ENCODE measurements around the gene LCE1C.

The LCE1C gene

DNA sequence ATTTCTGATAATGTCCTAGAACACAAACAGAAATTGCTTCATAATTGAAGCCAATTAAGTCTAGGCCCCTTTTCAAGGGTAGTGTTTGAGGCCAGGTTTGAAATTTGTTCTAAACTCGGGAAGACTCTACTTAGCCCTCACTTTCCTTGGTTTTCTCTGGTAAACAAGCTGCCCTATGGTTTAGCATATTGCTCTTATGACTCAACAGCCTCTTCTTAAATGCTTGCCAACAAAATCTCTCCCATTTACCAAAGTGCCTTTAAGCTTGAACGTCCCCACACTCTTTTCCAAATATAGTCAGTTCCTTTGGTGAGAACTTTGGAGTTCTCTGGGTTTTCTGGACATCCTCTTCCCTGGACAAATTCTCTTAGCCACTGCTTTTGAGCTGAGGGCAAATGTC is 30.4 kb upstream of the LCE1C start:
- no peaks in the 10 kb centered on the region for H3K9me3 ChIP-seq (ENCODE audit: control insufficient read depth, insufficient read depth, low read depth, low read length)
- no peak overlapping the region for H3K27ac ChIP-seq (ENCODE audit: extremely low read depth, low read depth, low read length)
- H3K4me3 ChIP-seq (ENCODE audit: low read depth, low read length), result no peak overlapping the region
- TF ChIP-seq ZNF114 (tag by site-specific recombination; IDR thresholded peaks at IDR 0.05) (no peak), ZNF473 (tag by site-specific recombination; IDR thresholded peaks at IDR 0.05) (no peak), ZNF785 (tag by site-specific recombination; IDR thresholded peaks at IDR 0.05) (no peak), ZNF747 (tag by site-specific recombination; IDR thresholded peaks at IDR 0.05) (no peak), BCL11B (tag by site-specific recombination; IDR thresholded peaks at IDR 0.05; ENCODE audit: low read depth) (no peak), PRDM1 (tag by site-specific recombination; IDR thresholded peaks at IDR 0.05) (no peak), SP2 (tag by site-specific recombination; IDR thresholded peaks at IDR 0.05) (no peak), KLF16 (tag by site-specific recombination; IDR thresholded peaks at IDR 0.05) (no peak)
- TF ChIP-seq, protein P1, sequence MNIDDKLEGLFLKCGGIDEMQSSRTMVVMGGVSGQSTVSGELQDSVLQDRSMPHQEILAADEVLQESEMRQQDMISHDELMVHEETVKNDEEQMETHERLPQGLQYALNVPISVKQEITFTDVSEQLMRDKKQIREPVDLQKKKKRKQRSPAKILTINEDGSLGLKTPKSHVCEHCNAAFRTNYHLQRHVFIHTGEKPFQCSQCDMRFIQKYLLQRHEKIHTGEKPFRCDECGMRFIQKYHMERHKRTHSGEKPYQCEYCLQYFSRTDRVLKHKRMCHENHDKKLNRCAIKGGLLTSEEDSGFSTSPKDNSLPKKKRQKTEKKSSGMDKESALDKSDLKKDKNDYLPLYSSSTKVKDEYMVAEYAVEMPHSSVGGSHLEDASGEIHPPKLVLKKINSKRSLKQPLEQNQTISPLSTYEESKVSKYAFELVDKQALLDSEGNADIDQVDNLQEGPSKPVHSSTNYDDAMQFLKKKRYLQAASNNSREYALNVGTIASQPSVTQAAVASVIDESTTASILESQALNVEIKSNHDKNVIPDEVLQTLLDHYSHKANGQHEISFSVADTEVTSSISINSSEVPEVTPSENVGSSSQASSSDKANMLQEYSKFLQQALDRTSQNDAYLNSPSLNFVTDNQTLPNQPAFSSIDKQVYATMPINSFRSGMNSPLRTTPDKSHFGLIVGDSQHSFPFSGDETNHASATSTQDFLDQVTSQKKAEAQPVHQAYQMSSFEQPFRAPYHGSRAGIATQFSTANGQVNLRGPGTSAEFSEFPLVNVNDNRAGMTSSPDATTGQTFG (tag by site-specific recombination; IDR thresholded peaks at IDR 0.05; ENCODE audit: borderline replicate concordance), result no peak
- no peaks in the 10 kb centered on the region for H3K4me1 ChIP-seq (ENCODE audit: control insufficient read depth, insufficient read depth, low read length)
- ChIA-PET CTCF (interaction anchor here (0.6 kb wide), 1 partner anchor 33 kb away, joined by 3 read pairs; no protein-coding TSS in a partner anchor), POLR2A (no interaction called here)
- no peaks in the 10 kb centered on the region for H3K36me3 ChIP-seq (ENCODE audit: control insufficient read depth in 2 of 2, insufficient read depth in 1 of 2, low read length in 2 of 2)

GRCh38 chr1:152827173-152827572 is 20.7 kb upstream of the LCE1C start, which contains the start of gene LCE1A:
Gene LCE1A (plus strand): TSS chr1:152827473. CDS start chr1:152827473, 0 bp downstream.
- ChIA-PET CTCF (interaction anchor here (0.8 kb wide), 1 partner anchor 92 kb away, joined by 3 read pairs; no protein-coding TSS in a partner anchor), POLR2A (no interaction called here)
- Histone ChIP-seq H3K4me1 (ENCODE audit: control insufficient read depth, insufficient read depth, low read length) (no peaks in the 10 kb centered on the region), H3K9me3 (ENCODE audit: control insufficient read depth, insufficient read depth, low read depth, low read length) (no peaks in the 10 kb centered on the region), H3K27ac (ENCODE audit: extremely low read depth, low read depth, low read length) (no peak within 1 kb of the TSS), H3K36me3 (ENCODE audit: control insufficient read depth in 2 of 2, insufficient read depth in 1 of 2, low read length in 2 of 2) (no peaks in the 10 kb centered on the region), H3K4me3 (ENCODE audit: low read depth, low read length) (no peak within 1 kb of the TSS)
- TF ChIP-seq ZNF585B (tag by site-specific recombination; IDR thresholded peaks at IDR 0.05) (no peak), GLI2 (tag by site-specific recombination; IDR thresholded peaks at IDR 0.05; ENCODE audit: borderline replicate concordance, low read depth) (no peak), ZNF830 (tag by site-specific recombination; IDR thresholded peaks at IDR 0.05; ENCODE audit: low read depth) (no peak), ZNF416 (tag by site-specific recombination; IDR thresholded peaks at IDR 0.05) (no peak), ZNF114 (tag by site-specific recombination; IDR thresholded peaks at IDR 0.05) (no peak)

GRCh38 chr1:152824964-152825363 is 18.5 kb upstream of the LCE1C start:
- Histone ChIP-seq H3K9me3 (ENCODE audit: control insufficient read depth, insufficient read depth, low read depth, low read length) (no peaks in the 10 kb centered on the region), H3K36me3 (ENCODE audit: control insufficient read depth in 2 of 2, insufficient read depth in 1 of 2, low read length in 2 of 2) (no peaks in the 10 kb centered on the region), H3K4me3 (ENCODE audit: low read depth, low read length) (no peak overlapping the region), H3K27ac (ENCODE audit: extremely low read depth, low read depth, low read length) (no peak overlapping the region), H3K4me1 (ENCODE audit: control insufficient read depth, insufficient read depth, low read length) (no peaks in the 10 kb centered on the region)
- POLR2A ChIA-PET, result no interaction called here
- CTCF ChIA-PET, result no interaction called here
- TF ChIP-seq ZNF423 (tag by site-specific recombination; IDR thresholded peaks at IDR 0.05) (no peak), KLF1 (tag by site-specific recombination; IDR thresholded peaks at IDR 0.05) (no peak), ZNF248 (tag by site-specific recombination; IDR thresholded peaks at IDR 0.05) (no peak), FEZF1 (tag by site-specific recombination; IDR thresholded peaks at IDR 0.05) (no peak), ZSCAN23 (tag by site-specific recombination; IDR thresholded peaks at IDR 0.05) (no peak), ZNF555 (tag by site-specific recombination; conservative IDR thresholded peaks at IDR 0.05) (no peak), ZNF521 (tag by site-specific recombination; IDR thresholded peaks at IDR 0.05) (no peak), ZNF354C (tag by site-specific recombination; IDR thresholded peaks at IDR 0.05; ENCODE audit: borderline replicate concordance, low read depth) (no peak), ZXDB (tag by site-specific recombination; IDR thresholded peaks at IDR 0.05) (no peak), ZNF19 (tag by site-specific recombination; IDR thresholded peaks at IDR 0.05; ENCODE audit: low read depth) (no peak), ZSCAN4 (tag by site-specific recombination; IDR thresholded peaks at IDR 0.05) (no peak), ZNF530 (tag by site-specific recombination; IDR thresholded peaks at IDR 0.05; ENCODE audit: low read depth) (no peak), ZNF280C (tag by site-specific recombination; IDR thresholded peaks at IDR 0.05) (no peak), HOXA7 (CRISPR knock-in tag; IDR thresholded peaks at IDR 0.05; ENCODE audit: borderline replicate concordance) (no peak)
- TF ChIP-seq, protein P2, sequence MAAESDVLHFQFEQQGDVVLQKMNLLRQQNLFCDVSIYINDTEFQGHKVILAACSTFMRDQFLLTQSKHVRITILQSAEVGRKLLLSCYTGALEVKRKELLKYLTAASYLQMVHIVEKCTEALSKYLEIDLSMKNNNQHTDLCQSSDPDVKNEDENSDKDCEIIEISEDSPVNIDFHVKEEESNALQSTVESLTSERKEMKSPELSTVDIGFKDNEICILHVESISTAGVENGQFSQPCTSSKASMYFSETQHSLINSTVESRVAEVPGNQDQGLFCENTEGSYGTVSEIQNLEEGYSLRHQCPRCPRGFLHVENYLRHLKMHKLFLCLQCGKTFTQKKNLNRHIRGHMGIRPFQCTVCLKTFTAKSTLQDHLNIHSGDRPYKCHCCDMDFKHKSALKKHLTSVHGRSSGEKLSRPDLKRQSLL (tag by site-specific recombination; IDR thresholded peaks at IDR 0.05), result no peak

All from HEK293 (cell line).